Fibroblast of lung (primary cell): ENCODE data around the gene DCAF6.

ENCODE experiments used
- CTCF ChIP-seq, 2 donors: IDR thresholded peaks in 1 of 2; conservative IDR thresholded peaks in 1 of 2; 1 replicate in 1 of 2; 2 replicates in 1 of 2; pipeline ENCODE4 v1.5.1; 2011 to 2012; ENCODE audit warnings: low read length in 2 of 2, control low read depth in 1 of 2, inconsistent platforms in 1 of 2, low read depth in 1 of 2, mild to moderate bottlenecking in 1 of 2
- EZH2 ChIP-seq: IDR thresholded peaks from 2 replicates; pipeline ENCODE4 v1.5.1; 2012; ENCODE audit warnings: low read length, control low read depth, mild to moderate bottlenecking; ENCODE audit errors: missing control alignments

GRCh38 chr1:168086438-168086837, 150.0 kb downstream of the DCAF6 start:
- TF ChIP-seq CTCF (conservative IDR thresholded peaks at IDR 0.05 in 1 of 2, IDR thresholded peaks at IDR 0.05 in 1 of 2; ENCODE audit: low read depth in 1 of 2, low read length in 2 of 2): no peak
- TF ChIP-seq EZH2: no peak
